ENCODE measurements around the gene BRD3. TPM values are rescaled to one million over a fixed set of nuclear protein-coding genes. Genes with fewer than 3 reads are reported as not detected.

BRD3 gene
- total RNA-seq, 4 donors from 2014 or later: 13.7 to 39.9 (median 18.7) TPM

- DNase-seq (ENCODE audit: low spot score) (no peak), ATAC-seq (ENCODE audit: low FRiP score) (no peak)
- TF ChIP-seq CTCF (IDR thresholded peaks at IDR 0.05): no peak
Observed at GRCh38 chr9:134049772-134050588, 17.8 kb downstream of the BRD3 start.

- no peak for DNase-seq (ENCODE audit: low spot score)
- ATAC-seq (ENCODE audit: low FRiP score): no peak
Observed at GRCh38 chr9:134049236-134049635, 18.6 kb downstream of the BRD3 start.

GRCh38 chr9:134048582-134048968 lies 19.3 kb downstream of the BRD3 start:
- no peak for ATAC-seq (ENCODE audit: low FRiP score)
- no peak for TF ChIP-seq CTCF (IDR thresholded peaks at IDR 0.05)
- DNase-seq (ENCODE audit: low spot score): no peak

More at GRCh38 chr9:134049236-134049635, 18.6 kb downstream of the BRD3 start:
- TF ChIP-seq CTCF (IDR thresholded peaks at IDR 0.05): no peak

- TF ChIP-seq CTCF (IDR thresholded peaks at IDR 0.05): no peak
- DNase-seq (ENCODE audit: low spot score) (no peak), ATAC-seq (ENCODE audit: low FRiP score) (no peak)
Observed at GRCh38 chr9:134047868-134048581, 19.8 kb downstream of the BRD3 start.

GRCh38 chr9:134046894-134047681 lies 20.7 kb downstream of the BRD3 start:
- no peak for DNase-seq (ENCODE audit: low spot score)
- no peak for TF ChIP-seq CTCF (IDR thresholded peaks at IDR 0.05)

GRCh38 chr9:134045841-134046544 lies 21.8 kb downstream of the BRD3 start:
- no peak for TF ChIP-seq CTCF (IDR thresholded peaks at IDR 0.05)

More at GRCh38 chr9:134046894-134047681, 20.7 kb downstream of the BRD3 start:
- no peak for ATAC-seq (ENCODE audit: low FRiP score)

More at GRCh38 chr9:134045841-134046544, 21.8 kb downstream of the BRD3 start:
- DNase-seq (ENCODE audit: low spot score): no peak
- ATAC-seq (ENCODE audit: low FRiP score): no peak

Data from omental fat pad (tissue), 4 donors.